ENCODE data around the gene MRPL21.
A peak's percentile ranks its signal among the peaks of the same experiment; 100 is the strongest.

The MRPL21 gene

GRCh38 chr11:68903288-68904247, at the start of gene MRPL21, which contains the start of gene IGHMBP2:
TSS of gene MRPL21 (minus strand) at chr11:68903832. CDS start at chr11:68903810, 22 bp downstream.
TSS of gene IGHMBP2 (plus strand) at chr11:68903891. CDS start at chr11:68903953, 62 bp downstream.
- H3K36me3 ChIP-seq (ENCODE audit: control insufficient read depth in 5 of 5, insufficient read depth in 5 of 5, low read length in 5 of 5) = peaks cover 0 to 38% (median 25%) of the 10 kb centered on the region in 5 donors
- no peaks in the 10 kb centered on the region for H3K27me3 ChIP-seq (ENCODE audit: control insufficient read depth in 5 of 5, insufficient read depth in 4 of 5, low read length in 5 of 5)
- H3K4me1 ChIP-seq (ENCODE audit: control insufficient read depth in 5 of 5, insufficient read depth in 5 of 5, low read length in 5 of 5) = peaks cover 7 to 33% (median 31%) of the 10 kb centered on the region in 5 donors
- H3K27ac ChIP-seq (ENCODE audit: low read depth, low read length) = peak within 1 kb of the TSS; percentile 80
- H3K9me3 ChIP-seq (ENCODE audit: control insufficient read depth in 5 of 5, low read length in 5 of 5) = no peaks in the 10 kb centered on the region
- H3K9ac ChIP-seq (ENCODE audit: low read length in 5 of 5) = peak within 1 kb of the TSS; percentile 75 to 98 (median 95)
- peak within 1 kb of the TSS; percentile 93 to 100 (median 99) for H3K4me3 ChIP-seq (ENCODE audit: low read depth in 1 of 5, low read length in 5 of 5)

DNA sequence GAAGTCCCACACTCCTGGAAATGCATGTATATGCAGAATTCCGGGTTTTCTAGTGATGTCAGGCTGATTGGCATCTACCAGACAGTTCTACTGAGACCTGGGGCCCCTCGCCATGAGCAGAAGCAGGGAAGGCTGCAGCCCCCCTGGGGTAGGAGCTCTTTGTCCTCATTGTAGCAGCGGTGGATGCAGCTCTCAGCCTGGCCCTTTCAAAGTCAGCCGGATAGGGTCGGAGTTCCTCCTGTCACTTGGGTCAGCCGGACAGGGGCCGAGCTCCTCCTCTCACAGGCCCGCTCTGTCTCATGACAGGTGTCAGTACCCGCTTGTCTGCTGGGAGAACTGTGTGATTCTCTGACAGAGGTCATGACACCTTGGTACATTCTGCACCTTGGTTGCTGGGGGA, 47.1 kb upstream of the MRPL21 start:
- H3K27ac ChIP-seq (ENCODE audit: low read depth, low read length) = no peak overlapping the region

GRCh38 chr11:68950270-68950669, 46.6 kb upstream of the MRPL21 start:
- no peak overlapping the region for H3K9ac ChIP-seq (ENCODE audit: low read length in 5 of 5)
- no peaks in the 10 kb centered on the region for H3K36me3 ChIP-seq (ENCODE audit: control insufficient read depth in 5 of 5, insufficient read depth in 5 of 5, low read length in 5 of 5)
- no peaks in the 10 kb centered on the region for H3K9me3 ChIP-seq (ENCODE audit: control insufficient read depth in 5 of 5, low read length in 5 of 5)
- peaks cover 0 to 3% (median 0%) of the 10 kb centered on the region in 5 donors for H3K27me3 ChIP-seq (ENCODE audit: control insufficient read depth in 5 of 5, insufficient read depth in 4 of 5, low read length in 5 of 5)
- H3K27ac ChIP-seq (ENCODE audit: low read depth, low read length) = no peak overlapping the region
- H3K4me3 ChIP-seq (ENCODE audit: low read depth in 1 of 5, low read length in 5 of 5) = no peak overlapping the region
- H3K4me1 ChIP-seq (ENCODE audit: control insufficient read depth in 5 of 5, insufficient read depth in 5 of 5, low read length in 5 of 5) = peaks cover 0 to 16% (median 11%) of the 10 kb centered on the region in 5 donors

More for the DNA sequence above, 47.1 kb upstream of the MRPL21 start:
- H3K9me3 ChIP-seq (ENCODE audit: control insufficient read depth in 5 of 5, low read length in 5 of 5) = no peaks in the 10 kb centered on the region
- no peak overlapping the region for H3K4me3 ChIP-seq (ENCODE audit: low read depth in 1 of 5, low read length in 5 of 5)
- H3K36me3 ChIP-seq (ENCODE audit: control insufficient read depth in 5 of 5, insufficient read depth in 5 of 5, low read length in 5 of 5) = no peaks in the 10 kb centered on the region
- H3K9ac ChIP-seq (ENCODE audit: low read length in 5 of 5) = no peak overlapping the region
- peaks cover 0 to 3% (median 0%) of the 10 kb centered on the region in 5 donors for H3K27me3 ChIP-seq (ENCODE audit: control insufficient read depth in 5 of 5, insufficient read depth in 4 of 5, low read length in 5 of 5)
- peaks cover 0 to 20% (median 15%) of the 10 kb centered on the region in 5 donors for H3K4me1 ChIP-seq (ENCODE audit: control insufficient read depth in 5 of 5, insufficient read depth in 5 of 5, low read length in 5 of 5)

DNA sequence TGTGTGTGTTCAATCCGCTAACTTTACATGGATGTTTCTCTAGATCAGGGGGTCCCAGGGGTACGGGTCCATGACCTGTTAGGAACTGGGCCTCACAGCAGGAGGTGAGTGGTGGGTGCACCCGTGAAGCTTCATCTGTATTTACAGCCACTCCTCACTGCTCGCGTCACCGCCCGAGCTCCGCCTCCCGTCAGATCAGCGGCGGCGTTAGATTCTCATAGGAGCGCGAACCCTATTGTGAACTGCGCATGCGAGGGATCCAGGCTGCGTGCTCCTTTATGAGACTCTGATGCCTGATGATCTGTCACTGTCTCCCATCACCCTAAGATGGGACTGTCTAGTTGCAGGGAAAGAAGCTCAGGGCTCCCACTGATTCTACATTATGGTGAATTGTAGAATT, 45.3 kb upstream of the MRPL21 start:
- H3K4me1 ChIP-seq (ENCODE audit: control insufficient read depth in 5 of 5, insufficient read depth in 5 of 5, low read length in 5 of 5) = peaks cover 0 to 11% (median 5%) of the 10 kb centered on the region in 5 donors
- no peak overlapping the region for H3K4me3 ChIP-seq (ENCODE audit: low read depth in 1 of 5, low read length in 5 of 5)
- H3K27me3 ChIP-seq (ENCODE audit: control insufficient read depth in 5 of 5, insufficient read depth in 4 of 5, low read length in 5 of 5) = peaks cover 0 to 3% (median 0%) of the 10 kb centered on the region in 5 donors
- no peak overlapping the region for H3K9ac ChIP-seq (ENCODE audit: low read length in 5 of 5)
- no peaks in the 10 kb centered on the region for H3K9me3 ChIP-seq (ENCODE audit: control insufficient read depth in 5 of 5, low read length in 5 of 5)
- no peak overlapping the region for H3K27ac ChIP-seq (ENCODE audit: low read depth, low read length)
- H3K36me3 ChIP-seq (ENCODE audit: control insufficient read depth in 5 of 5, insufficient read depth in 5 of 5, low read length in 5 of 5) = no peaks in the 10 kb centered on the region

- no peak overlapping the region for H3K4me3 ChIP-seq (ENCODE audit: low read depth in 1 of 5, low read length in 5 of 5)
- H3K27ac ChIP-seq (ENCODE audit: low read depth, low read length) = no peak overlapping the region
- no peak overlapping the region for H3K9ac ChIP-seq (ENCODE audit: low read length in 5 of 5)
- H3K27me3 ChIP-seq (ENCODE audit: control insufficient read depth in 5 of 5, insufficient read depth in 4 of 5, low read length in 5 of 5) = peaks cover 0 to 3% (median 0%) of the 10 kb centered on the region in 5 donors
- no peaks in the 10 kb centered on the region for H3K9me3 ChIP-seq (ENCODE audit: control insufficient read depth in 5 of 5, low read length in 5 of 5)
- H3K4me1 ChIP-seq (ENCODE audit: control insufficient read depth in 5 of 5, insufficient read depth in 5 of 5, low read length in 5 of 5) = peaks cover 0 to 11% (median 5%) of the 10 kb centered on the region in 5 donors
- H3K36me3 ChIP-seq (ENCODE audit: control insufficient read depth in 5 of 5, insufficient read depth in 5 of 5, low read length in 5 of 5) = no peaks in the 10 kb centered on the region
Measured at GRCh38 chr11:68948496-68948895, 44.9 kb upstream of the MRPL21 start.

- Histone ChIP-seq H3K4me3 (ENCODE audit: low read depth in 1 of 5, low read length in 5 of 5) (no peak overlapping the region), H3K27ac (ENCODE audit: low read depth, low read length) (no peak overlapping the region), H3K36me3 (ENCODE audit: control insufficient read depth in 5 of 5, insufficient read depth in 5 of 5, low read length in 5 of 5) (no peaks in the 10 kb centered on the region), H3K9ac (ENCODE audit: low read length in 5 of 5) (no peak overlapping the region), H3K27me3 (ENCODE audit: control insufficient read depth in 5 of 5, insufficient read depth in 4 of 5, low read length in 5 of 5) (peaks cover 0 to 3% (median 0%) of the 10 kb centered on the region in 5 donors), H3K9me3 (ENCODE audit: control insufficient read depth in 5 of 5, low read length in 5 of 5) (no peaks in the 10 kb centered on the region), H3K4me1 (ENCODE audit: control insufficient read depth in 5 of 5, insufficient read depth in 5 of 5, low read length in 5 of 5) (peaks cover 0 to 21% (median 12%) of the 10 kb centered on the region in 5 donors)
Measured at GRCh38 chr11:68947151-68947550, 43.5 kb upstream of the MRPL21 start.

DNA sequence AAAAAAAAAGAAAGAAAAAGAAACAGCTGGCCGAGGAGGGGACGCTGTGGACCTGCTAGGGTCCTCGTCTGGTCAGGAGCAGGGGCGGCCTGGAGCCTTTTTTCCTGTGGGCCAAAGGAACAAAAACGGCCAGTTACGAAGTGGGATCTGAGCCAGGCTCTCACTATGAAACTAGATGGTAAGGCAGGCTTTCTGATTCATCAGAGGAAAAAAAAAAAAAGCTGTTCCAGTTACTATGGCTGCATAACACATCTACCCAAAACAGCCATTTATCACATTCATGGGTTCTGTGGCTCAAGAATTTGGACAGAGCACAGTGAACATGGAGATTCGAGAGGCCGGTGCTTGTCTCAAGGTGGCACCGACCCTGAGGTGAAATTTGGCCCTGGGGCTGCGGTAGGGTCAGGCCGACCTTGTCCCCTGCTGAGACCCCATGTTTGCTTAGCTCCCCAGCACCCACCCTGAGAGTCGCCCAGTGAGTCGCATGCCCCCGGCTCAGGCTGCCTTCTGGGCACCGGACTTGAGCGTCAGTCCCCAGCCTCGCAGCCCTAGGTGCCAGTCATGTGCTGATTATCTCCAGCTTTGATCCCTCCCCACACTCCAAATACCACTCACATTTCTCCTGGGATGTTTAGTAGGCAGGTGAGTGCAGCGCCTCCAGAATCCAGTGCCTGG, 42.9 kb upstream of the MRPL21 start:
- Histone ChIP-seq H3K4me1 (ENCODE audit: control insufficient read depth in 5 of 5, insufficient read depth in 5 of 5, low read length in 5 of 5) (peaks cover 0 to 21% (median 12%) of the 10 kb centered on the region in 5 donors), H3K27ac (ENCODE audit: low read depth, low read length) (no peak overlapping the region), H3K4me3 (ENCODE audit: low read depth in 1 of 5, low read length in 5 of 5) (no peak overlapping the region)

DNA sequence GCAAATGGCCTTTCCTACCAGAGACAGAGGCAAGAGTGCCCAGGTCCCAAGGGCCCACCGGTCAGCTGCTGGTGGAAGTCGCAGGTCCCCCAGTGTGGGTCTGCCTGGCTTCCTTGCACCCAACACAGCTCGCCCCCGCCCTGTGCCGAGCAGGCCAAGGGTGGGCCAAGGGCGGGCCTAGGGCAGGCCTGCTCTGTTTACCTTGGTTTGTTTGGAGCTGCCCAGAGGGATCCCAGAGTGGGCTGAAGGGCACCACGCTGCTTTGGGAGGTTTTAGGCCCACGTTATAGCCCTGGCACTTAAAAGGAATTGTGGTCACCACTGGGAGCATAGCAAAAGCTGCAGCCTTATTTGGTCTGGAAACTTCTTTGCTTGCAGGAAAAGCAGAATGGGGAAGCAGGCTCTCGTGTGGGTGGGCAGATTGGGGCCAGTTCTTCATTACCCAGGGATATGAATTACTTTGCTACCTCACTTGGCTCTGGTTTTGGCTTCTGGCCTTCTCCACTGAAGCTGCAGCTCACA, 39.2 kb upstream of the MRPL21 start:
- Histone ChIP-seq H3K36me3 (ENCODE audit: control insufficient read depth in 5 of 5, insufficient read depth in 5 of 5, low read length in 5 of 5) (peaks cover 0 to 35% (median 27%) of the 10 kb centered on the region in 5 donors), H3K4me1 (ENCODE audit: control insufficient read depth in 5 of 5, insufficient read depth in 5 of 5, low read length in 5 of 5) (peaks cover 0 to 18% (median 12%) of the 10 kb centered on the region in 5 donors), H3K9me3 (ENCODE audit: control insufficient read depth in 5 of 5, low read length in 5 of 5) (no peaks in the 10 kb centered on the region), H3K4me3 (ENCODE audit: low read depth in 1 of 5, low read length in 5 of 5) (no peak overlapping the region), H3K27me3 (ENCODE audit: control insufficient read depth in 5 of 5, insufficient read depth in 4 of 5, low read length in 5 of 5) (no peaks in the 10 kb centered on the region), H3K9ac (ENCODE audit: low read length in 5 of 5) (no peak overlapping the region), H3K27ac (ENCODE audit: low read depth, low read length) (no peak overlapping the region)

More for the DNA sequence above, 42.9 kb upstream of the MRPL21 start:
- Histone ChIP-seq H3K9ac (ENCODE audit: low read length in 5 of 5) (no peak overlapping the region), H3K36me3 (ENCODE audit: control insufficient read depth in 5 of 5, insufficient read depth in 5 of 5, low read length in 5 of 5) (no peaks in the 10 kb centered on the region), H3K27me3 (ENCODE audit: control insufficient read depth in 5 of 5, insufficient read depth in 4 of 5, low read length in 5 of 5) (peaks cover 0 to 3% (median 0%) of the 10 kb centered on the region in 5 donors), H3K9me3 (ENCODE audit: control insufficient read depth in 5 of 5, low read length in 5 of 5) (no peaks in the 10 kb centered on the region)

- no peak overlapping the region for H3K4me3 ChIP-seq (ENCODE audit: low read depth in 1 of 5, low read length in 5 of 5)
- H3K4me1 ChIP-seq (ENCODE audit: control insufficient read depth in 5 of 5, insufficient read depth in 5 of 5, low read length in 5 of 5) = peaks cover 0 to 16% (median 12%) of the 10 kb centered on the region in 5 donors
- no peak overlapping the region for H3K9ac ChIP-seq (ENCODE audit: low read length in 5 of 5)
- no peaks in the 10 kb centered on the region for H3K27me3 ChIP-seq (ENCODE audit: control insufficient read depth in 5 of 5, insufficient read depth in 4 of 5, low read length in 5 of 5)
- H3K27ac ChIP-seq (ENCODE audit: low read depth, low read length) = no peak overlapping the region
- no peaks in the 10 kb centered on the region for H3K9me3 ChIP-seq (ENCODE audit: control insufficient read depth in 5 of 5, low read length in 5 of 5)
- peaks cover 0 to 42% (median 33%) of the 10 kb centered on the region in 5 donors for H3K36me3 ChIP-seq (ENCODE audit: control insufficient read depth in 5 of 5, insufficient read depth in 5 of 5, low read length in 5 of 5)
Measured at GRCh38 chr11:68942095-68942620, 38.5 kb upstream of the MRPL21 start.
